Liver (tissue), 9 donors: ENCODE results near the gene TPCN1. TPM values are rescaled to one million over a fixed set of nuclear protein-coding genes. Genes with fewer than 3 reads are reported as not detected.

ENCODE experiments used
- DNase-seq: peaks from one replicate; pipeline ENCODE4 v3.0.0-alpha.2; 2017; ENCODE audit warnings: low spot score
- H3K27ac ChIP-seq, 2 donors: one replicate each; pipeline ENCODE4 v1.7.0; 2013; ENCODE audit warnings: inconsistent platforms in 2 of 2, low read length in 2 of 2, control low read depth in 1 of 2, low read depth in 1 of 2, mild to moderate bottlenecking in 1 of 2
- H3K27me3 ChIP-seq, 4 donors: one replicate each; pipeline versions ENCODE4 v1.6.1 to v1.7.0; 2013; ENCODE audit warnings: low read length in 3 of 4, inconsistent platforms in 1 of 4, mild to moderate bottlenecking in 1 of 4, moderate library complexity in 1 of 4; ENCODE audit not compliant: control insufficient read depth in 4 of 4, insufficient read depth in 4 of 4
- H3K36me3 ChIP-seq, 4 donors: one replicate each; pipeline versions ENCODE4 v1.6.1 to v1.7.0; 2013; ENCODE audit warnings: low read length in 3 of 4, mild to moderate bottlenecking in 3 of 4, low read depth in 1 of 4, moderate library complexity in 1 of 4; ENCODE audit not compliant: control insufficient read depth in 4 of 4, insufficient read depth in 3 of 4
- H3K4me1 ChIP-seq, 4 donors: one replicate each; pipeline versions ENCODE4 v1.6.1 to v1.7.0; 2013; ENCODE audit warnings: low read length in 3 of 4, mild to moderate bottlenecking in 3 of 4, moderate library complexity in 1 of 4; ENCODE audit not compliant: control insufficient read depth in 4 of 4, insufficient read depth in 4 of 4
- H3K4me3 ChIP-seq, 3 donors: one replicate each; pipeline versions ENCODE4 v1.6.1 to v1.7.0; 2013; ENCODE audit warnings: low read length in 3 of 3, control low read depth in 1 of 3, low read depth in 1 of 3, mild to moderate bottlenecking in 1 of 3
- H3K9ac ChIP-seq, 2 donors: one replicate each; pipeline ENCODE4 v1.7.0; 2013; ENCODE audit warnings: low read length in 2 of 2, mild to moderate bottlenecking in 2 of 2, moderate library complexity in 2 of 2, control low read depth in 1 of 2, low read depth in 1 of 2
- H3K9me3 ChIP-seq, 4 donors: one replicate each; pipeline versions ENCODE4 v1.6.1 to v1.7.0; 2013; ENCODE audit warnings: low read length in 3 of 4; ENCODE audit not compliant: control insufficient read depth in 4 of 4
- EGR1 ChIP-seq, 2 donors: IDR thresholded peaks; 2 replicates each; pipeline ENCODE4 v1.6.1; 2016 to 2018; ENCODE audit warnings: antibody characterized with exemption in 2 of 2, low read depth in 2 of 2
- FOXA1 ChIP-seq: IDR thresholded peaks from 2 replicates; pipeline ENCODE4 v1.6.1; 2016; ENCODE audit warnings: antibody characterized with exemption
- GABPA ChIP-seq, 2 donors: IDR thresholded peaks in 1 of 2; conservative IDR thresholded peaks in 1 of 2; 2 replicates each; pipeline ENCODE4 v1.6.1; 2016; ENCODE audit warnings: antibody characterized with exemption in 2 of 2, mild to moderate bottlenecking in 1 of 2, moderate library complexity in 1 of 2
- HNF4A ChIP-seq, 2 donors: conservative IDR thresholded peaks; 2 replicates each; pipeline ENCODE4 v1.6.1; 2016; ENCODE audit warnings: antibody characterized with exemption in 2 of 2, mild to moderate bottlenecking in 2 of 2
- HNF4G ChIP-seq: IDR thresholded peaks from 2 replicates; pipeline ENCODE4 v1.6.1; 2016; ENCODE audit warnings: antibody characterized with exemption
- JUND ChIP-seq, 2 donors: IDR thresholded peaks; 2 replicates each; pipeline ENCODE4 v1.6.1; 2016; ENCODE audit warnings: antibody characterized with exemption in 2 of 2
- NR2F2 ChIP-seq: IDR thresholded peaks from 2 replicates; pipeline ENCODE4 v1.6.1; 2016; ENCODE audit warnings: antibody characterized with exemption
- RAD21 ChIP-seq, 2 donors: IDR thresholded peaks; 2 replicates each; pipeline ENCODE4 v1.6.1; 2016; ENCODE audit warnings: antibody characterized with exemption in 2 of 2, mild to moderate bottlenecking in 2 of 2
- RXRA ChIP-seq, 2 donors: IDR thresholded peaks; 2 replicates each; pipeline ENCODE4 v1.6.1; 2017 to 2018; ENCODE audit warnings: antibody characterized with exemption in 2 of 2, mild to moderate bottlenecking in 1 of 2
- SP1 ChIP-seq: IDR thresholded peaks from 2 replicates; pipeline ENCODE4 v1.6.1; 2018; ENCODE audit warnings: antibody characterized with exemption, mild to moderate bottlenecking
- TAF1 ChIP-seq: conservative IDR thresholded peaks from 2 replicates; pipeline ENCODE4 v1.6.1; 2016; ENCODE audit warnings: antibody characterized with exemption, mild to moderate bottlenecking
- YY1 ChIP-seq: IDR thresholded peaks from 2 replicates; pipeline ENCODE4 v1.6.1; 2016; ENCODE audit warnings: antibody characterized with exemption, mild to moderate bottlenecking
- WGBS: extraction: QIAGEN DNeasy Blood & Tissue Kit; methylation state at CpG from one replicate; pipeline ENCODE4 v1.1.7; 2013; 5-methylcytosine and 5-hydroxymethylcytosine counted together
- polyA plus RNA-seq, 2 donors: library from polyadenylated mRNA; stranded (reverse) in 1 of 2; unstranded in 1 of 2; fragments of 200-250 nt in 1 of 2; fragments of >200 nt in 1 of 2; fragmentation: Nextera tagmentation in 1 of 2; extraction: Ambion mirVana in 1 of 2; gene quantifications; one replicate each; pipeline versions ENCODE4 v1.2.1 to v1.2.3, GENCODE V29; 2013 to 2015
- total RNA-seq, 2 donors: library from RNA; depleted of rRNA; stranded (reverse); fragments of >200 nt; gene quantifications; one replicate each; pipeline ENCODE4 v1.2.3, GENCODE V29; 2014
- TF ChIP-seq, protein P1 (sequence below): IDR thresholded peaks from 2 replicates; pipeline ENCODE4 v1.6.1; 2016; ENCODE audit warnings: antibody characterized with exemption
- TF ChIP-seq, protein P2 (sequence below): IDR thresholded peaks from 2 replicates; pipeline ENCODE4 v1.6.1; 2016; ENCODE audit warnings: antibody characterized with exemption
- TF ChIP-seq, protein P3 (sequence below): IDR thresholded peaks from 2 replicates; pipeline ENCODE4 v1.6.1; 2016; ENCODE audit warnings: antibody characterized with exemption
- donor health status: healthy.
- donor health status: healthy.
- donor health status: healthy.
- donor health status: healthy.
- donor health status: healthy.

The TPCN1 gene
- total and polyA plus RNA-seq, 4 donors = 8.6 to 19.2 (median 13.7) TPM

DNA sequence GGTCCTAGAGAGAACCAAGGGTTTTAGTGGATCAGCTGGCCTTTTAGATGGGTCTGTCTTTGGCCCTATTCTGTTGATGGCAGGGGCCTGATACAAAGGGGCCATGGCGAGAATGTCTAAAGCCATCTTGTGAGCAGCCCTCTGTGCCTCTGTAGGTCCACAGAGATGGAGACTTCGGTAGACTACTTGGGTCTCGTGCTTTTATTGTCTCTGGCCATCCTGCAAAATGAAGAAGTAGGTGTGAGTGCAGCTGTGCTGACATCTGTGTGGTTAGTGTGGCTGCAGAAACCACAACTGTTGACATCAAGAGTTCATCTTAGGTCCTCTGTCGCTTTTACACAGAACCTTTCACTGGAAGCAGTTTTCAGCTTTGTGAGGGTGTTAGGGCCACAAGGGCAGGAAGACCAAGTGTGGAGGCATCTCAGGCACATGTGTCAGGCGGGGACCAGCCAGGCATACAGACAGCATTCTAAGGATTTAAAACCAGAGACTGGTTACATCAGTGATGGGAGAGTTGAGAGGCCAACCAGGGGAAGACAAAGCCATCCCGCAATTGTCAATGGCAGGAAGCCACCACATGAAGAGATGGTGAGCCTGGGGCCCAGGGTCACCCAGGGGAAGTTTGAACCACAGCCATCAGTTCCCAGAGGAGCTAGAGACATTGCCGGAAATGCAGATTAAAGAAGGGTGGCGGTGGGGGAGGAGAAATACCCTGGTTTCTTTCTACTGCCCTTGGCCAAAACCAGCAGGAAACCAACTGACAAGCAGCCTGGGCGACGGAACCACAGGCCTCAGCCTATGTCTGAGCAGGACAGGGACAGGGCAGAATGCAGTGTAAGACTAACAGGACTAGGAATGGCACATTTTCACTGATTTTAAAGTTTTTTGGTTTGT lies 13.0 kb upstream of the TPCN1 start:
- 68% methylated on average over 10 of the region's 10 CpGs for WGBS
- Histone ChIP-seq H3K4me3 (no peak overlapping the region), H3K27me3 (no peaks in the 10 kb centered on the region), H3K9me3 (no peaks in the 10 kb centered on the region), H3K4me1 (peaks cover 0 to 8% (median 0%) of the 10 kb centered on the region in 4 donors), H3K9ac (no peak overlapping the region), H3K36me3 (no peaks in the 10 kb centered on the region), H3K27ac (peak overlapping the region; percentile 11 to 42)
- no peak for DNase-seq
- no peak for TF ChIP-seq FOXA1
- TF ChIP-seq SP1 = peak; percentile 44
- TF ChIP-seq NR2F2 = peak; percentile 76
- TF ChIP-seq, protein P1, sequence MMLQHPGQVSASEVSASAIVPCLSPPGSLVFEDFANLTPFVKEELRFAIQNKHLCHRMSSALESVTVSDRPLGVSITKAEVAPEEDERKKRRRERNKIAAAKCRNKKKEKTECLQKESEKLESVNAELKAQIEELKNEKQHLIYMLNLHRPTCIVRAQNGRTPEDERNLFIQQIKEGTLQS = no peak
- TF ChIP-seq RXRA (IDR thresholded peaks at IDR 0.05) = peak in 1 of 2 donors; percentile 16

DNA sequence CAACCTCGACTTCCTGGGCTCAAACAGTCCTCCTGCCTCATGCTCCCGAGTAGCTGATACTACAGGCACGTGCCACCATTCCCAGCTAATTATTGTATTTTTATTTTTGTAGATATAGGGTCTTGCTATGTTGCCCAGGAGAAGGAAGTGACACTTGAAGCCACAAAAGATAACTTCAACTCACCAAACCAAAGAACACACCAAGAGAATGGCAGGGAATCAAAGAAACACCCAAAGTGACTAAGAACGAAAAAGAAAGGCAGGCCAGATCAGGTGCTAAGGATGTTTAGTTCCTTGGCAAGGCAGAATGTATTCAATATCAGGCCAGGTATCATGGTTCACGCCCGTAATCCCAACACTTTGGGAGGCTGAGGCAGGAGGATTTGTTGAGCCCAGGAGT lies 10.1 kb upstream of the TPCN1 start:
- Histone ChIP-seq H3K36me3 (no peaks in the 10 kb centered on the region), H3K9me3 (no peaks in the 10 kb centered on the region), H3K9ac (no peak overlapping the region), H3K27me3 (no peaks in the 10 kb centered on the region), H3K4me3 (no peak overlapping the region), H3K27ac (no peak overlapping the region), H3K4me1 (peaks cover 0 to 6% (median 0%) of the 10 kb centered on the region in 4 donors)
- WGBS = 92% methylated on average over 6 of the region's 6 CpGs
- no peak for DNase-seq
- TF ChIP-seq, protein P2, sequence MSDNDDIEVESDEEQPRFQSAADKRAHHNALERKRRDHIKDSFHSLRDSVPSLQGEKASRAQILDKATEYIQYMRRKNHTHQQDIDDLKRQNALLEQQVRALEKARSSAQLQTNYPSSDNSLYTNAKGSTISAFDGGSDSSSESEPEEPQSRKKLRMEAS = no peak
- TF ChIP-seq RXRA (IDR thresholded peaks at IDR 0.05) (no peak), SP1 (no peak)

DNA sequence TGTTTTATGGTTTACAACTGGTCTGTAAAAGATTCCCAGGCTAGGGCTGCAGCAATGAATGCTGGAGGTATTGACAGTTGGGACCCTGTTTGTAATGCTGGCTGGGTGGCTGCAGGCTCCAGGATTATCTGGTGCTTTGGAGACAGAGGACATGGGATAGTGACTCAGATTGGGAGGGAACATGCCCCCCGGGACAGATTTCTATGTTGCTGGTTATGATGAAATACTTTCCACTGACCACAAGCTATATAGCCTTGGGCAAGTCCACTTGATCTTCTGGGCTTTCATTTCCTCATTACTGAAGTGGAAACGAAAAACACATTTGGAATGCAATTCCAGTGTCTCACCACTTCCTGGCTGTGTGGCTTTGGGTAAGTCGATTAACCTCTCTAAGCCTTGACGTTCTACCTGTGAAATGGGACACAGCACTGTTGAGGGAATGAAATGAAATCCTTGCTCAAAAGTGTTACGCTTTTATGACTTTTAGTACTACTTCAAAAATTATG lies 6.3 kb upstream of the TPCN1 start:
- Histone ChIP-seq H3K4me3 (no peak overlapping the region), H3K27ac (no peak overlapping the region), H3K9ac (no peak overlapping the region), H3K27me3 (no peaks in the 10 kb centered on the region), H3K36me3 (no peaks in the 10 kb centered on the region), H3K4me1 (no peaks in the 10 kb centered on the region), H3K9me3 (no peaks in the 10 kb centered on the region)
- 66% methylated on average over 5 of the region's 5 CpGs for WGBS
- peak in 1 of 2 donors; percentile 12 for TF ChIP-seq RXRA (IDR thresholded peaks at IDR 0.05)
- peak in 1 of 2 donors; percentile 8 for TF ChIP-seq HNF4A (conservative IDR thresholded peaks at IDR 0.05)
- TF ChIP-seq, protein P2 = no peak
- no peak for TF ChIP-seq TAF1
- no peak for TF ChIP-seq YY1
- TF ChIP-seq, protein P3, sequence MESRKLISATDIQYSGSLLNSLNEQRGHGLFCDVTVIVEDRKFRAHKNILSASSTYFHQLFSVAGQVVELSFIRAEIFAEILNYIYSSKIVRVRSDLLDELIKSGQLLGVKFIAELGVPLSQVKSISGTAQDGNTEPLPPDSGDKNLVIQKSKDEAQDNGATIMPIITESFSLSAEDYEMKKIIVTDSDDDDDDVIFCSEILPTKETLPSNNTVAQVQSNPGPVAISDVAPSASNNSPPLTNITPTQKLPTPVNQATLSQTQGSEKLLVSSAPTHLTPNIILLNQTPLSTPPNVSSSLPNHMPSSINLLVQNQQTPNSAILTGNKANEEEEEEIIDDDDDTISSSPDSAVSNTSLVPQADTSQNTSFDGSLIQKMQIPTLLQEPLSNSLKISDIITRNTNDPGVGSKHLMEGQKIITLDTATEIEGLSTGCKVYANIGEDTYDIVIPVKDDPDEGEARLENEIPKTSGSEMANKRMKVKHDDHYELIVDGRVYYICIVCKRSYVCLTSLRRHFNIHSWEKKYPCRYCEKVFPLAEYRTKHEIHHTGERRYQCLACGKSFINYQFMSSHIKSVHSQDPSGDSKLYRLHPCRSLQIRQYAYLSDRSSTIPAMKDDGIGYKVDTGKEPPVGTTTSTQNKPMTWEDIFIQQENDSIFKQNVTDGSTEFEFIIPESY = no peak
- TF ChIP-seq GABPA (IDR thresholded peaks at IDR 0.05 in 1 of 2, conservative IDR thresholded peaks at IDR 0.05 in 1 of 2) = no peak
- no peak for TF ChIP-seq EGR1 (IDR thresholded peaks at IDR 0.05; ENCODE audit: low read depth in 2 of 2)
- TF ChIP-seq SP1 = peak; percentile 18
- no peak for TF ChIP-seq HNF4G
- peak in 1 of 2 donors; percentile 31 for TF ChIP-seq JUND (IDR thresholded peaks at IDR 0.05)
- TF ChIP-seq RAD21 (IDR thresholded peaks at IDR 0.05) = peak in 1 of 2 donors; percentile 7
- no peak for DNase-seq
